Mesothelial cell of epicardium (in vitro differentiated cells): ENCODE data around the gene PRICKLE1. TPM values are rescaled to one million over a fixed set of nuclear protein-coding genes. Genes with fewer than 3 reads are reported as not detected.
A peak's percentile ranks its signal among the peaks of the same experiment; 100 is the strongest.

ENCODE experiments used
- DNase-seq, 2 experiments: peaks; one replicate each; pipeline ENCODE4 v3.0.0; 2021; ENCODE audit warnings: low spot score in 2 of 2; ENCODE audit not compliant: unreplicated experiment in 2 of 2
- H3K27ac Mint-ChIP-seq: 2 replicates; pipeline ENCODE4 v1.8.0; 2021; ENCODE audit warnings: mixed read lengths
- H3K27me3 Mint-ChIP-seq: 2 replicates; pipeline ENCODE4 v1.8.0; 2021; ENCODE audit warnings: low read depth, mixed read lengths
- H3K36me3 Mint-ChIP-seq: 2 replicates; pipeline ENCODE4 v1.8.0; 2021; ENCODE audit warnings: mixed read lengths
- H3K4me1 Mint-ChIP-seq: 2 replicates; pipeline ENCODE4 v1.8.0; 2021; ENCODE audit warnings: mixed read lengths
- H3K4me3 Mint-ChIP-seq: 2 replicates; pipeline ENCODE4 v1.8.0; 2021; ENCODE audit warnings: mild to moderate bottlenecking, moderate library complexity, mixed read lengths
- H3K9me3 Mint-ChIP-seq: 2 replicates; pipeline ENCODE4 v1.8.0; 2021; ENCODE audit warnings: mixed read lengths
- CTCF ChIP-seq: fragments of 200-600 bp; sonication (generic); IDR thresholded peaks from one replicate; pipeline ENCODE4 v1.5.0; 2021; ENCODE audit warnings: antibody characterized with exemption; ENCODE audit not compliant: unreplicated experiment
- total RNA-seq: library from RNA; stranded (reverse); gene quantifications from 3 replicates; pipeline ENCODE4 v1.2.1, GENCODE V29; 2021

PRICKLE1 gene
- total RNA-seq, 1 donor from 2014 or later: 79.4 TPM

DNA sequence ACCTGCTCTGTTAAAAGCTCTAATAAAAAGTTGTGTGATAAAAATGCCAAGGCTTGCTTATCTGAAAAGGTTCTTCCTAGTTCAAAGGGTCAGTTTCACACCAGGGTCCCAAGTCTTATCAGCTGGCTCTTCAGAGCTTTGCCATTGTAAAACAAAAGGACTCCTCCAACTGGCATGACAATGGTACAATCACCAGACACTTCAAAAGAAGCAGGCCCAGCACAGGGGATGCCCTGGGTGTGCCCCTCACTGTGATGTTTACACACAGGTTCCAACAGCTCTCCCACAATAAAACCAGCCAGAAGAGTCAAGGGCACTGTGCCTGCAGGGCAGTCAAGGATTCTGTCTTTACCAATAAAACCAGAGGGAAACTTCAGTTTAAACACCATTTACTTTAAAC is 78.7 kb downstream of the PRICKLE1 start:
- Mint-ChIP-seq H3K36me3 (peaks cover under 1% of the 10 kb centered on the region), H3K4me3 (no peak overlapping the region), H3K9me3 (no peaks in the 10 kb centered on the region), H3K27me3 (no peaks in the 10 kb centered on the region), H3K27ac (no peak overlapping the region), H3K4me1 (peaks cover 17% of the 10 kb centered on the region)
- no peak for DNase-seq
- TF ChIP-seq CTCF: no peak

DNA sequence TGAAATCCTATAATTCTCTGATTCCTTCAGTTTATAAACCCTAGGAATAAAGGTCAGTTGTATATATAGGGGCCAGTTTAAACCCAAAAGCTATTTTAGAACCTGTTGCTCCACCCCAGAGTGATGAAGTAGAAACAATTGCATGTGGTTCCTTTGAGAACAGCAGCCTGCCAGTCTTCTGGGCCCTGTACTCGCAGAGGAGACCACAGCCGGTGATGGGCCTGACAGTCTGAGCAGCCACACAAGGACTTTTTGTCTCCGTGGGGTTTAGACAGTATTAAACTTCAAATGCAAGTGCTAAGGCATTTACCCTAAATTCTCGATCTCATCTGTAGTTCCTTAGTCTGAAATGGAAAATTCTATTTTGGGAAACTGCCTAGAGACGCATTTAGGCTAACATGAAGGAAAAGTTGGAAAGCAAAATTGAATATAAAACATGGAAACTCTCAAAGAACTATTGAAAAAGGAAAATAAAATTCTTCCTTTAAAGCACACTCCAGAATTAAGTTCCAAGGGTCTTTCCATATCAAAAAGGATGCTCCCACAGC is 80.6 kb downstream of the PRICKLE1 start:
- no peak overlapping the region for H3K27ac Mint-ChIP-seq
- H3K4me1 Mint-ChIP-seq: peaks cover 22% of the 10 kb centered on the region
- no peak for DNase-seq

GRCh38 chr12:42507565-42507964 is 82.0 kb downstream of the PRICKLE1 start:
- H3K27ac Mint-ChIP-seq: no peak overlapping the region
- peaks cover 33% of the 10 kb centered on the region for H3K4me1 Mint-ChIP-seq
- no peak for TF ChIP-seq CTCF
- no peaks in the 10 kb centered on the region for H3K9me3 Mint-ChIP-seq
- DNase-seq: no peak
- H3K36me3 Mint-ChIP-seq: no peaks in the 10 kb centered on the region
- H3K27me3 Mint-ChIP-seq: no peaks in the 10 kb centered on the region
- no peak overlapping the region for H3K4me3 Mint-ChIP-seq

More for the DNA sequence above, 80.6 kb downstream of the PRICKLE1 start:
- no peaks in the 10 kb centered on the region for H3K9me3 Mint-ChIP-seq
- no peaks in the 10 kb centered on the region for H3K36me3 Mint-ChIP-seq
- H3K27me3 Mint-ChIP-seq: no peaks in the 10 kb centered on the region
- TF ChIP-seq CTCF: no peak
- H3K4me3 Mint-ChIP-seq: no peak overlapping the region

DNA sequence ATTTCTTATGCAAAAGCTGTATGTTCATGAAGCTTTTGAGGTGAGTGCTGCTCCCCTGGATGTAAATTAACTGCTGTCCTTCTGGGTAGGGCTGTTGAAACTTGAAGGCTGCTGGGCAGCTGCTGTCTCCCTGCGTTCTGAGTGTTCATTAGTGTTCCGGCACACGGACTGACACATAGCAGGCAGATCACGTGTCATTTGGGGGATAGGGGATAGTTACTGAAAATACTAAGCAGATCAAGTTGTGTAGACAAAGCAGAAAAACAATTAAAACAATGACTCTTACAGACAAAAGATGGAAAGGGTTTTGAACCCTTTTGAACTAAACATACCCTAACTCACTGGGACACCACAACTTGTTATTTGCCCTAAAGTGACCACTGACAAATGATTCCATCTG is 82.5 kb downstream of the PRICKLE1 start:
- H3K27me3 Mint-ChIP-seq: no peaks in the 10 kb centered on the region
- no peak for TF ChIP-seq CTCF
- H3K36me3 Mint-ChIP-seq: no peaks in the 10 kb centered on the region
- H3K4me3 Mint-ChIP-seq: no peak overlapping the region
- H3K9me3 Mint-ChIP-seq: no peaks in the 10 kb centered on the region
- H3K4me1 Mint-ChIP-seq: peaks cover 32% of the 10 kb centered on the region
- no peak for DNase-seq
- no peak overlapping the region for H3K27ac Mint-ChIP-seq

DNA sequence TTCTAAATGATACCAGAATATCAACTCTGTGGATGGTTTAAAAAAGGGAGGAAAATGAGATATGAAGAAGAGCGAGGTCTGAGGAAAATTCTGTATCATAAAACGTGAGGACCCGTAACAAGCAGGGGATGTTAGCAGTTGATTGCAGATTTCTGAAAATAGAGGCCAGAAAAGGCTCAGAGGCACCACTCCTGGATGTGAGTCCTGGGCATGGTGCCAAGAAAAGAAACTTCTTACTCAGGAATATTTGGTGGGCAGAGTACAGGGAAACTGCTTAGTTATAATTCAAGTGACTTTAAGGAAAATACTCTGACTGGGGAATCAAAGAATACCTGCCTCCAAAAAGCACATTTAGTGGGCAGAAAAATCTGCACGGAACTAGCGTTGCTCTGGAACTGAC is 85.5 kb downstream of the PRICKLE1 start:
- H3K4me3 Mint-ChIP-seq: no peak overlapping the region
- peak overlapping the region; percentile 62 for H3K27ac Mint-ChIP-seq
- H3K36me3 Mint-ChIP-seq: peaks cover 2% of the 10 kb centered on the region
- TF ChIP-seq CTCF: no peak
- H3K9me3 Mint-ChIP-seq: no peaks in the 10 kb centered on the region
- peaks cover 32% of the 10 kb centered on the region for H3K4me1 Mint-ChIP-seq
- no peaks in the 10 kb centered on the region for H3K27me3 Mint-ChIP-seq
- DNase-seq: no peak

DNA sequence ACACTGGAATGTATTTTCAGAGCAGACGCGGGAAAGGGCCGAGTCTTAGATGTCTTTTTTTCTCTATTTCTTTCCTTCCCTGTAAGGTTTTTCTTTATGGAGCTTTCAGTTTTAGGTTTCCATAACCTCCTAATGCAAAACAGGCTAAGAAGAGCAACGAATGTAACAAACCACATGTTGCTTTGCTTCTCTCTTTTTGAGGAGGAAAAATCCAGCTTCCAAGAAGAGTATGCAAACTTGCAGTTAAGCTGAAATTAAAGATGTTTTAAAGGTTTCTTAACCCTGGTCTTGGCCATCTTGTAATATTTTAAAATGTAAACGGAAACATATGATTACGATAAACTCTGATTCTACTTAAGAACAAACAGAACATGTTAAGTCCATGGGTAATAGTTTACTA is 86.9 kb downstream of the PRICKLE1 start:
- peaks cover 34% of the 10 kb centered on the region for H3K4me1 Mint-ChIP-seq
- peaks cover 2% of the 10 kb centered on the region for H3K36me3 Mint-ChIP-seq
- no peak for DNase-seq
- H3K9me3 Mint-ChIP-seq: no peaks in the 10 kb centered on the region
- TF ChIP-seq CTCF: no peak
- no peak overlapping the region for H3K4me3 Mint-ChIP-seq
- no peaks in the 10 kb centered on the region for H3K27me3 Mint-ChIP-seq
- H3K27ac Mint-ChIP-seq: peak overlapping the region; percentile 58
